ENCODE data around the gene PKP2.
"Not testable (repeated sequence)": the region's sequence is repeated elsewhere in the genome, so short reads cannot be mapped to it uniquely, and the experiment has no call there.

Gene PKP2

GRCh38 chr12:32906399-32907165 lies 10.0 kb upstream of the PKP2 start:
- H3K27ac Mint-ChIP-seq, result no peak overlapping the region
- H3K27me3 Mint-ChIP-seq, result peaks cover 6% of the 10 kb centered on the region
- DNase-seq (ENCODE audit: low spot score in 2 of 2) (no peak), ATAC-seq (ENCODE audit: low read depth) (no peak)
- H3K4me1 Mint-ChIP-seq, result no peaks in the 10 kb centered on the region
- no peak overlapping the region for H3K4me3 Mint-ChIP-seq
- no peaks in the 10 kb centered on the region for H3K36me3 Mint-ChIP-seq
- peaks cover 2% of the 10 kb centered on the region for H3K9me3 Mint-ChIP-seq

- no peaks in the 10 kb centered on the region for H3K36me3 Mint-ChIP-seq
- H3K27me3 Mint-ChIP-seq, result peaks cover 14% of the 10 kb centered on the region
- no peaks in the 10 kb centered on the region for H3K4me1 Mint-ChIP-seq
- H3K27ac Mint-ChIP-seq, result no peak overlapping the region
- DNase-seq (ENCODE audit: low spot score in 2 of 2) (no peak), ATAC-seq (ENCODE audit: low read depth) (no peak)
- no peak overlapping the region for H3K4me3 Mint-ChIP-seq
- peaks cover 2% of the 10 kb centered on the region for H3K9me3 Mint-ChIP-seq
Measured at GRCh38 chr12:32903763-32904162, 7.2 kb upstream of the PKP2 start.

GRCh38 chr12:32903318-32903717 lies 6.7 kb upstream of the PKP2 start:
- H3K27ac Mint-ChIP-seq, result no peak overlapping the region
- no peaks in the 10 kb centered on the region for H3K4me1 Mint-ChIP-seq
- DNase-seq (ENCODE audit: low spot score in 2 of 2) (no peak), ATAC-seq (ENCODE audit: low read depth) (no peak)
- H3K4me3 Mint-ChIP-seq, result no peak overlapping the region
- H3K9me3 Mint-ChIP-seq, result peaks cover 2% of the 10 kb centered on the region
- no peaks in the 10 kb centered on the region for H3K36me3 Mint-ChIP-seq
- peaks cover 14% of the 10 kb centered on the region for H3K27me3 Mint-ChIP-seq

GRCh38 chr12:32902287-32902997 lies 5.9 kb upstream of the PKP2 start:
- ATAC-seq (ENCODE audit: low read depth) (no peak), DNase-seq (ENCODE audit: low spot score in 2 of 2) (no peak)
- Mint-ChIP-seq H3K4me3 (no peak overlapping the region), H3K27me3 (peaks cover 20% of the 10 kb centered on the region), H3K36me3 (no peaks in the 10 kb centered on the region), H3K27ac (no peak overlapping the region), H3K9me3 (peaks cover 2% of the 10 kb centered on the region), H3K4me1 (no peaks in the 10 kb centered on the region)

GRCh38 chr12:32901553-32901952 lies 5.0 kb upstream of the PKP2 start:
- ATAC-seq (ENCODE audit: low read depth) (no peak), DNase-seq (ENCODE audit: low spot score in 2 of 2) (no peak)
- H3K4me3 Mint-ChIP-seq, result no peak overlapping the region
- peaks cover 22% of the 10 kb centered on the region for H3K27me3 Mint-ChIP-seq
- peaks cover 3% of the 10 kb centered on the region for H3K4me1 Mint-ChIP-seq
- no peaks in the 10 kb centered on the region for H3K36me3 Mint-ChIP-seq
- no peak overlapping the region for H3K27ac Mint-ChIP-seq
- peaks cover 2% of the 10 kb centered on the region for H3K9me3 Mint-ChIP-seq

- no peaks in the 10 kb centered on the region for H3K36me3 Mint-ChIP-seq
- H3K9me3 Mint-ChIP-seq, result no peaks in the 10 kb centered on the region
- H3K27ac Mint-ChIP-seq, result no peak overlapping the region
- DNase-seq (ENCODE audit: low spot score in 2 of 2), result no peak
- no peak for ATAC-seq (ENCODE audit: low read depth)
- H3K4me1 Mint-ChIP-seq, result peaks cover 12% of the 10 kb centered on the region
- H3K4me3 Mint-ChIP-seq, result peak overlapping the region; percentile 70
- peaks cover 38% of the 10 kb centered on the region for H3K27me3 Mint-ChIP-seq
Measured at GRCh38 chr12:32897687-32898573, 1.4 kb upstream of the PKP2 start.

GRCh38 chr12:32897281-32897610 lies 669 bp upstream of the PKP2 start:
- Mint-ChIP-seq H3K4me1 (peaks cover 12% of the 10 kb centered on the region), H3K27ac (no peak overlapping the region), H3K36me3 (no peaks in the 10 kb centered on the region), H3K9me3 (no peaks in the 10 kb centered on the region), H3K27me3 (peaks cover 38% of the 10 kb centered on the region), H3K4me3 (peak overlapping the region; percentile 70)
- DNase-seq (ENCODE audit: low spot score in 2 of 2) (no peak), ATAC-seq (ENCODE audit: low read depth) (no peak)

- Mint-ChIP-seq H3K4me3 (peak overlapping the region; percentile 77), H3K9me3 (no peaks in the 10 kb centered on the region), H3K27me3 (peaks cover 38% of the 10 kb centered on the region), H3K4me1 (peaks cover 12% of the 10 kb centered on the region), H3K27ac (no peak overlapping the region), H3K36me3 (no peaks in the 10 kb centered on the region)
- DNase-seq (ENCODE audit: low spot score in 2 of 2) (no peak), ATAC-seq (ENCODE audit: low read depth) (peak; percentile 38)
Measured at GRCh38 chr12:32895688-32896431, 717 bp downstream of the PKP2 start.

GRCh38 chr12:32894566-32894965 lies 2.0 kb downstream of the PKP2 start:
- peaks cover 34% of the 10 kb centered on the region for H3K27me3 Mint-ChIP-seq
- H3K4me1 Mint-ChIP-seq, result peaks cover 12% of the 10 kb centered on the region
- no peak overlapping the region for H3K4me3 Mint-ChIP-seq
- H3K27ac Mint-ChIP-seq, result no peak overlapping the region
- DNase-seq (ENCODE audit: low spot score in 2 of 2), result no peak
- no peaks in the 10 kb centered on the region for H3K9me3 Mint-ChIP-seq
- no peaks in the 10 kb centered on the region for H3K36me3 Mint-ChIP-seq
- ATAC-seq (ENCODE audit: low read depth), result no peak

- no peak overlapping the region for H3K4me3 Mint-ChIP-seq
- H3K27ac Mint-ChIP-seq, result no peak overlapping the region
- peaks cover 12% of the 10 kb centered on the region for H3K4me1 Mint-ChIP-seq
- no peak for DNase-seq (ENCODE audit: low spot score in 2 of 2)
- no peaks in the 10 kb centered on the region for H3K36me3 Mint-ChIP-seq
- ATAC-seq (ENCODE audit: low read depth), result no peak
- no peaks in the 10 kb centered on the region for H3K9me3 Mint-ChIP-seq
- peaks cover 34% of the 10 kb centered on the region for H3K27me3 Mint-ChIP-seq
Measured at GRCh38 chr12:32893458-32893857, 3.1 kb downstream of the PKP2 start.

- peaks cover 31% of the 10 kb centered on the region for H3K27me3 Mint-ChIP-seq
Measured at GRCh38 chr12:32893043-32893442, 3.5 kb downstream of the PKP2 start.

GRCh38 chr12:32892369-32892768 lies 4.2 kb downstream of the PKP2 start:
- ATAC-seq (ENCODE audit: low read depth); H3K4me3 Mint-ChIP-seq; H3K36me3 Mint-ChIP-seq; DNase-seq (ENCODE audit: low spot score in 2 of 2); H3K27ac Mint-ChIP-seq; H3K9me3 Mint-ChIP-seq: not testable (repeated sequence)
- peaks cover 26% of the 10 kb centered on the region for H3K27me3 Mint-ChIP-seq
- peaks cover 12% of the 10 kb centered on the region for H3K4me1 Mint-ChIP-seq

More at GRCh38 chr12:32893043-32893442, 3.5 kb downstream of the PKP2 start:
- no peaks in the 10 kb centered on the region for H3K9me3 Mint-ChIP-seq
- ATAC-seq (ENCODE audit: low read depth) (no peak), DNase-seq (ENCODE audit: low spot score in 2 of 2) (no peak)
- H3K36me3 Mint-ChIP-seq, result no peaks in the 10 kb centered on the region
- no peak overlapping the region for H3K27ac Mint-ChIP-seq
- H3K4me3 Mint-ChIP-seq, result no peak overlapping the region
- peaks cover 12% of the 10 kb centered on the region for H3K4me1 Mint-ChIP-seq

- peaks cover 24% of the 10 kb centered on the region for H3K27me3 Mint-ChIP-seq
- H3K4me3 Mint-ChIP-seq, result no peak overlapping the region
- H3K4me1 Mint-ChIP-seq, result peaks cover 9% of the 10 kb centered on the region
Measured at GRCh38 chr12:32891956-32892355, 4.6 kb downstream of the PKP2 start.

More at GRCh38 chr12:32891956-32892355, 4.6 kb downstream of the PKP2 start:
- no peak for DNase-seq (ENCODE audit: low spot score in 2 of 2)
- no peak for ATAC-seq (ENCODE audit: low read depth)
- no peak overlapping the region for H3K27ac Mint-ChIP-seq
- H3K9me3 Mint-ChIP-seq, result no peaks in the 10 kb centered on the region
- H3K36me3 Mint-ChIP-seq, result no peaks in the 10 kb centered on the region

Measured in memory B cell (primary cell).